Muscle of leg (tissue), 11 donors: ENCODE data around the gene KCNQ1OT1. TPM values are rescaled to one million over a fixed set of nuclear protein-coding genes. Genes with fewer than 3 reads are reported as not detected.
A peak's percentile ranks its signal among the peaks of the same experiment; 100 is the strongest.

Source experiments
- DNase-seq: peaks from one replicate; pipeline ENCODE4 v3.0.0; 2013
- H3K27ac ChIP-seq: one replicate; pipeline ENCODE4 v1.5.1; 2013; ENCODE audit warnings: mild to moderate bottlenecking, low read length, control low read depth
- H3K27me3 ChIP-seq: one replicate; pipeline ENCODE4 v1.6.1; 2013; ENCODE audit warnings: low read length; ENCODE audit not compliant: control insufficient read depth, insufficient read depth
- H3K36me3 ChIP-seq: one replicate; pipeline ENCODE4 v1.6.1; 2013; ENCODE audit warnings: low read length; ENCODE audit not compliant: control insufficient read depth, insufficient read depth
- H3K4me1 ChIP-seq: one replicate; pipeline ENCODE4 v1.6.1; 2013; ENCODE audit warnings: low read length; ENCODE audit not compliant: control insufficient read depth, insufficient read depth
- H3K4me3 ChIP-seq: one replicate; pipeline ENCODE4 v1.5.1; 2013; ENCODE audit warnings: low read length, control low read depth
- H3K9me3 ChIP-seq: replicated peaks from 2 replicates; pipeline ENCODE4 v1.6.1; 2013; ENCODE audit warnings: low read depth, low read length; ENCODE audit not compliant: control insufficient read depth
- WGBS: methylation state at CpG from one replicate; pipeline ENCODE4 v1.1.5; 2013; ENCODE audit warnings: missing lambda C conversion rate; ENCODE audit not compliant: insufficient coverage; 5-methylcytosine and 5-hydroxymethylcytosine counted together
- polyA plus RNA-seq, 8 donors: library from polyadenylated mRNA; unstranded; fragments of 120-200 nt; gene quantifications; one replicate each; pipeline versions ENCODE4 v1.2.1 to v1.2.3, GENCODE V29; 2013; ENCODE audit warnings: inconsistent platforms in 1 of 8, low replicate concordance in 1 of 8; ENCODE audit not compliant: insufficient read length in 8 of 8, insufficient read depth in 1 of 8
- total RNA-seq: library from RNA; stranded (reverse); fragments of 120-200 nt; gene quantifications from one replicate; pipeline ENCODE4 v1.2.4, GENCODE V29; 2013

Gene KCNQ1OT1
- total and polyA plus RNA-seq, 9 donors: 0.45 to 10.8 (median 1.00) TPM

- no peak for DNase-seq
Measured at GRCh38 chr11:2564588-2565425, 135.0 kb downstream of the KCNQ1OT1 start.

GRCh38 chr11:2564008-2564530 lies 135.7 kb downstream of the KCNQ1OT1 start:
- WGBS: 84% methylated on average over 9 of the region's 14 CpGs
- no peak for DNase-seq
- peaks cover 2% of the 10 kb centered on the region for H3K27me3 ChIP-seq

More at GRCh38 chr11:2564588-2565425, 135.0 kb downstream of the KCNQ1OT1 start:
- H3K4me1 ChIP-seq: peaks cover 27% of the 10 kb centered on the region
- no CpG with 5 or more reads among the region's 16 CpGs for WGBS
- H3K4me3 ChIP-seq: no peak overlapping the region
- H3K9me3 ChIP-seq: no peaks in the 10 kb centered on the region
- H3K36me3 ChIP-seq: no peaks in the 10 kb centered on the region
- peaks cover 2% of the 10 kb centered on the region for H3K27me3 ChIP-seq
- H3K27ac ChIP-seq: no peak overlapping the region

GRCh38 chr11:2563213-2564007 lies 136.4 kb downstream of the KCNQ1OT1 start:
- DNase-seq: no peak
- Histone ChIP-seq H3K9me3 (no peaks in the 10 kb centered on the region), H3K27me3 (peaks cover 2% of the 10 kb centered on the region), H3K27ac (no peak overlapping the region), H3K4me3 (no peak overlapping the region), H3K4me1 (peaks cover 38% of the 10 kb centered on the region), H3K36me3 (no peaks in the 10 kb centered on the region)
- WGBS: 91% methylated on average over 22 of the region's 28 CpGs

More at GRCh38 chr11:2564008-2564530, 135.7 kb downstream of the KCNQ1OT1 start:
- H3K9me3 ChIP-seq: no peaks in the 10 kb centered on the region
- peaks cover 33% of the 10 kb centered on the region for H3K4me1 ChIP-seq
- H3K4me3 ChIP-seq: no peak overlapping the region
- H3K27ac ChIP-seq: no peak overlapping the region
- H3K36me3 ChIP-seq: no peaks in the 10 kb centered on the region

- Histone ChIP-seq H3K27me3 (peaks cover 2% of the 10 kb centered on the region), H3K4me1 (peaks cover 38% of the 10 kb centered on the region), H3K9me3 (no peaks in the 10 kb centered on the region), H3K4me3 (no peak overlapping the region), H3K36me3 (no peaks in the 10 kb centered on the region), H3K27ac (no peak overlapping the region)
- 69% methylated on average over 3 of the region's 6 CpGs for WGBS
- DNase-seq: no peak
Measured at GRCh38 chr11:2562890-2563212, 136.9 kb downstream of the KCNQ1OT1 start.

- Histone ChIP-seq H3K9me3 (peaks cover 3% of the 10 kb centered on the region), H3K36me3 (no peaks in the 10 kb centered on the region), H3K4me1 (peaks cover 38% of the 10 kb centered on the region), H3K27ac (peak overlapping the region; percentile 77), H3K4me3 (no peak overlapping the region), H3K27me3 (peaks cover 2% of the 10 kb centered on the region)
- peak; percentile 69 for DNase-seq
- WGBS: 76% methylated on average over 25 of the region's 27 CpGs
Measured at GRCh38 chr11:2561696-2562581, 137.9 kb downstream of the KCNQ1OT1 start.

GRCh38 chr11:2559527-2560311 lies 140.1 kb downstream of the KCNQ1OT1 start:
- H3K9me3 ChIP-seq: peaks cover 3% of the 10 kb centered on the region
- H3K27me3 ChIP-seq: peaks cover 2% of the 10 kb centered on the region
- H3K4me3 ChIP-seq: no peak overlapping the region
- 70% methylated on average over 16 of the region's 28 CpGs for WGBS
- no peak for DNase-seq
- no peak overlapping the region for H3K27ac ChIP-seq
- H3K36me3 ChIP-seq: no peaks in the 10 kb centered on the region
- peaks cover 44% of the 10 kb centered on the region for H3K4me1 ChIP-seq

GRCh38 chr11:2558861-2559526 lies 140.8 kb downstream of the KCNQ1OT1 start:
- Histone ChIP-seq H3K27me3 (peaks cover 4% of the 10 kb centered on the region), H3K9me3 (peaks cover 3% of the 10 kb centered on the region), H3K27ac (no peak overlapping the region), H3K4me3 (no peak overlapping the region), H3K36me3 (no peaks in the 10 kb centered on the region), H3K4me1 (peaks cover 49% of the 10 kb centered on the region)
- WGBS: 82% methylated on average over 13 of the region's 13 CpGs
- DNase-seq: no peak

GRCh38 chr11:2558397-2558796 lies 141.4 kb downstream of the KCNQ1OT1 start:
- Histone ChIP-seq H3K4me3 (no peak overlapping the region), H3K9me3 (peaks cover 3% of the 10 kb centered on the region)
- WGBS: 81% methylated on average over 15 of the region's 17 CpGs

More at GRCh38 chr11:2558397-2558796, 141.4 kb downstream of the KCNQ1OT1 start:
- H3K36me3 ChIP-seq: no peaks in the 10 kb centered on the region
- peaks cover 48% of the 10 kb centered on the region for H3K4me1 ChIP-seq
- DNase-seq: no peak
- H3K27me3 ChIP-seq: peaks cover 4% of the 10 kb centered on the region
- H3K27ac ChIP-seq: no peak overlapping the region
